GM12878 (cell line): Measurements from ENCODE around the gene ATP12A. TPM values are rescaled to one million over a fixed set of nuclear protein-coding genes. Genes with fewer than 3 reads are reported as not detected.

Experiments
- ATAC-seq: fragments of 200-7000 bp; cut with Tn5 transposase; 3 replicates; pipeline ENCODE4 v1.9.1; 2020; ENCODE audit warnings: mild to moderate bottlenecking, moderate library complexity
- BruUV-seq: library from RNA; stranded (reverse); fragments of 400-500 nt; replicated peaks from 2 replicates; lab custom pipeline; 2021; lab: Mats Ljungman, UMichigan
- CTCF ChIA-PET: fragments of 300-600 bp; sonication (Branson Sonifier 250); formaldehyde crosslinking; extraction: SDS; loops from one replicate; lab custom pipeline; 2021; ENCODE audit warnings: inconsistent platforms; lab: Yijun Ruan, JAX
- POLR2A ChIA-PET: fragments of 350-600 bp; formaldehyde crosslinking; extraction: SDS; loops from one replicate; lab custom pipeline; 2021; ENCODE audit warnings: inconsistent platforms; lab: Charles Lee
- RAD21 ChIA-PET: fragments of 300-600 bp; sonication (Branson Sonifier 250); formaldehyde crosslinking; loops from one replicate; lab custom pipeline; 2023; ENCODE audit warnings: antibody characterized with exemption; ENCODE audit not compliant: unreplicated experiment; lab: Charles Lee
- SMC1A ChIA-PET: fragments of 300-600 bp; sonication (Branson Sonifier 250); formaldehyde crosslinking; loops from one replicate; lab custom pipeline; 2023; ENCODE audit not compliant: unreplicated experiment, uncharacterized antibody; lab: Charles Lee
- DNase-seq: peaks from one replicate; pipeline ENCODE4 v3.0.0-alpha.2; 2011; ENCODE audit warnings: low read depth, low spot score
- FAIRE-seq: peaks from 3 replicates; lab custom pipeline; 2011; peaks lifted over from hg19 to GRCh38; lab: Jason Lieb, UNC
- H2AFZ ChIP-seq: 2 replicates; pipeline ENCODE4 v1.6.0; 2011; ENCODE audit warnings: low read depth, low read length, control low read depth; ENCODE audit not compliant: control insufficient read depth
- H3K27ac ChIP-seq: 2 replicates; pipeline ENCODE4 v1.5.1; 2011; ENCODE audit warnings: control low read depth; ENCODE audit not compliant: control insufficient read depth, insufficient read depth
- H3K27me3 ChIP-seq, 2 experiments: replicated peaks in 1 of 2; 2 replicates each; pipeline versions ENCODE4 v1.6.0 to v1.6.1; 2011; ENCODE audit warnings: low read length in 1 of 2; ENCODE audit not compliant: control insufficient read depth in 2 of 2, insufficient read depth in 2 of 2
- H3K36me3 ChIP-seq, 2 experiments: 2 replicates each; pipeline ENCODE4 v1.5.1; 2011; ENCODE audit warnings: low read length in 1 of 2; ENCODE audit not compliant: control insufficient read depth in 2 of 2, insufficient read depth in 2 of 2
- H3K4me1 ChIP-seq: 2 replicates; pipeline ENCODE4 v1.6.1; 2011; ENCODE audit warnings: mild to moderate bottlenecking, low read length, moderate library complexity, mixed read lengths; ENCODE audit not compliant: control insufficient read depth, insufficient read depth
- H3K4me2 ChIP-seq: 2 replicates; pipeline ENCODE4 v1.6.0; 2011; ENCODE audit warnings: control low read depth; ENCODE audit not compliant: control insufficient read depth, insufficient read depth
- H3K4me3 ChIP-seq: fragments of 200-600 bp; sonication (generic); 2 replicates; pipeline ENCODE4 v1.5.1; 2016
- H3K79me2 ChIP-seq: 2 replicates; pipeline ENCODE4 v1.6.0; 2011; ENCODE audit warnings: low read length; ENCODE audit not compliant: control insufficient read depth, insufficient read depth
- H3K9ac ChIP-seq: 2 replicates; pipeline ENCODE4 v1.8.0; 2011; ENCODE audit warnings: low read length, control low read depth, mixed read lengths; ENCODE audit not compliant: control insufficient read depth, insufficient read depth
- H3K9me3 ChIP-seq: replicated peaks from 3 replicates; pipeline ENCODE4 v1.5.1; 2011; ENCODE audit warnings: mild to moderate bottlenecking, low read length; ENCODE audit not compliant: control insufficient read depth, insufficient read depth
- H4K20me1 ChIP-seq: 2 replicates; pipeline ENCODE4 v1.6.0; 2011; ENCODE audit not compliant: control insufficient read depth, insufficient read depth
- BRCA1 ChIP-seq: IDR thresholded peaks from 2 replicates; pipeline ENCODE4 v1.6.1; 2011; ENCODE audit warnings: low read depth, low read length, improper control_type of control experiment
- EED ChIP-seq: sonication (generic); IDR thresholded peaks from 2 replicates; pipeline ENCODE4 v1.6.1; 2016; ENCODE audit warnings: antibody characterized with exemption, low read depth
- FOXK2 ChIP-seq: fragments of 450-650 bp; IDR thresholded peaks from 2 replicates; pipeline ENCODE4 v1.6.1; 2017; ENCODE audit warnings: mild to moderate bottlenecking, moderate library complexity
- IKZF1 ChIP-seq: fragments of 450-650 bp; conservative IDR thresholded peaks from 2 replicates; pipeline ENCODE4 v1.6.1; 2017; ENCODE audit warnings: antibody characterized with exemption, mild to moderate bottlenecking
- KLF5 ChIP-seq: fragments of 450-650 bp; IDR thresholded peaks from 2 replicates; pipeline ENCODE4 v1.6.1; 2014; ENCODE audit warnings: mild to moderate bottlenecking; ENCODE audit not compliant: partially characterized antibody
- NFYA ChIP-seq: IDR thresholded peaks from 2 replicates; pipeline ENCODE4 v1.6.1; 2011; ENCODE audit warnings: low read depth, mild to moderate bottlenecking, low read length, improper control_type of control experiment, borderline replicate concordance
- NR2C1 ChIP-seq: fragments of 450-650 bp; IDR thresholded peaks from 2 replicates; pipeline ENCODE4 v1.6.1; 2017; ENCODE audit warnings: antibody characterized with exemption, mild to moderate bottlenecking, moderate library complexity
- NRF1 ChIP-seq: conservative IDR thresholded peaks from 2 replicates; pipeline ENCODE4 v1.6.1; 2011; ENCODE audit warnings: mild to moderate bottlenecking, low read depth, low read length, improper control_type of control experiment
- RAD21 ChIP-seq: IDR thresholded peaks from 2 replicates; pipeline ENCODE4 v1.6.1; 2011; ENCODE audit warnings: mild to moderate bottlenecking, low read depth, low read length, moderate library complexity; ENCODE audit not compliant: insufficient read depth
- SMC3 ChIP-seq: IDR thresholded peaks from 2 replicates; pipeline ENCODE4 v1.6.1; 2011; ENCODE audit warnings: low read length, improper control_type of control experiment, borderline replicate concordance
- YY1 ChIP-seq: IDR thresholded peaks from 2 replicates; pipeline ENCODE4 v1.6.1; 2011; ENCODE audit warnings: low read depth, mild to moderate bottlenecking, low read length
- ZZZ3 ChIP-seq: IDR thresholded peaks from 2 replicates; pipeline ENCODE4 v1.6.1; 2011; ENCODE audit warnings: low read depth; ENCODE audit not compliant: control insufficient read depth, insufficient read length
- WGBS: methylation state at CpG from one replicate; pipeline ENCODE4 v1.1.6; 2016; ENCODE audit warnings: low lambda C conversion rate; ENCODE audit not compliant: insufficient replicate concordance, insufficient coverage; ENCODE audit errors: missing lambda C conversion rate; 5-methylcytosine and 5-hydroxymethylcytosine counted together
- in situ Hi-C: fragments of 300-500 bp; cut with MboI; formaldehyde crosslinking; loops from 9 replicates; pipeline ENCODE4 v1.14.3; 2018; ENCODE audit warnings: mixed read lengths
- intact Hi-C: fragments of 100-400 bp; cut with micrococcal nuclease; formaldehyde crosslinking; loops from one replicate; pipeline ENCODE4 v1.14.2; 2022; ENCODE audit not compliant: unreplicated experiment
- polyA plus RNA-seq, 11 experiments: library from polyadenylated mRNA; depleted of rRNA in 4 of 11; unstranded in 6 of 11; stranded (reverse) in 5 of 11; fragments of >200 nt; fragmentation: Nextera tagmentation in 4 of 11; fragmentation: Illumina TruSeq in 1 of 11; extraction: Ambion mirVana in 4 of 11; extraction: Trizol in 1 of 11; gene quantifications; 1 replicate in 1 of 11; 2 replicates in 10 of 11; pipeline versions ENCODE4 v1.2.1 to v1.2.3, GENCODE V29; 2011 to 2016; ENCODE audit warnings: inconsistent platforms in 2 of 11, missing spikeins in 2 of 11, low read depth in 1 of 11
- total RNA-seq, 4 experiments: library from RNA; depleted of rRNA in 3 of 4; stranded (reverse); fragments of >200 nt in 3 of 4; fragmentation: Illumina TruSeq in 1 of 4; extraction: Trizol in 1 of 4; gene quantifications; 2 replicates each; pipeline versions ENCODE4 v1.2.1 to v1.2.3, GENCODE V29; 2013 to 2021
- TF ChIP-seq, protein P1 (sequence below), 3 experiments: IDR thresholded peaks in 2 of 3; conservative IDR thresholded peaks in 1 of 3; 2 replicates each; pipeline ENCODE4 v1.5.1; 2011; ENCODE audit warnings: low read depth in 3 of 3, low read length in 3 of 3, mild to moderate bottlenecking in 3 of 3, control low read depth in 2 of 3, moderate library complexity in 2 of 3, inconsistent platforms in 1 of 3, mixed read lengths in 1 of 3; ENCODE audit not compliant: control insufficient read depth in 2 of 3, insufficient read depth in 1 of 3; ENCODE audit errors: extremely low read depth in 1 of 3
- TF ChIP-seq, protein P2 (sequence below): IDR thresholded peaks from 2 replicates; pipeline ENCODE4 v1.6.1; 2012; ENCODE audit warnings: mild to moderate bottlenecking, low read depth, low read length
- TF ChIP-seq, protein P3 (sequence below): fragments of 450-650 bp; IDR thresholded peaks from 2 replicates; pipeline ENCODE4 v1.6.1; 2017; ENCODE audit warnings: mild to moderate bottlenecking, low read depth, inconsistent platforms; ENCODE audit not compliant: poor library complexity, severe bottlenecking

ATP12A gene
- total and polyA plus RNA-seq, 10 of the 15 experiments (the other 5 are each of a cell fraction or from before 2014, with no cell fraction given) = 0.02 to 0.08 (median 0.04) TPM; not detected in 6

DNA sequence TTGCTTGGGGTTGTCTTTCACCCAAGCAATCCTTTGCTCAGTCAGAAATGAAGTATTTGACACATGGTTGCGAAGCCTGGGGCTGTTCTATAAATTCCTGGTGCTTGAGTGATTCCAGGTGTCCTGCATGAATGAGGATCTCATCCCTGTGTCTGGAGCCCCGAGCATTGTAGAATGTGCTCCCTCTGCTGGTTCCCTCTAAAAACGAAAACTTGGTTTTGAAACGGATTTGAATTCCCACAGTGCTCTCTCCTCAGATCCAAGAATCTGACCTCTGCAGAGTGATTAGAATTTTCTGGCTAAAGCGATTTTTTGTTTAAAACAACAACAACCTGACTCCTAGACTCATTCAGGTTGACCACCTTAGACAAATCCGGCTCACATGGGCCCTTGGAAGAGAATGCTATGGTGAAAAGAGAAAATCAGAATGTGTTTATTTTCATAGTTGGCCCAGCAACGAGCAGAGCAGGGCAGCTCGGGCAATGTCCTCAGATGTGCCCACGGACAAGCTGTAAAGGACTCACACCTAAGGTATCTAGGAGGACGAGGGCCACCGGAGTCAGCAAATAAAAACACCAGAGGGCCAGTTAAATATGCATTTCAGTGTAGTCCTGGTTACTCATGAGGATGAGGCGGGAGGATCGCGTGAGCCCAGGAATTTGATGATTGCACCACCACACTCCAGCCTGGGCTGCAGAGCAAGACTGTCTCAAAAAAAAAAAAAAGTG lies 8.7 kb upstream of the ATP12A start:
- Histone ChIP-seq H3K27me3 (peaks cover 0 to 2% of the 10 kb centered on the region in 2 experiments; a peak in 2 of 4 replicates), H3K36me3 (no peaks in the 10 kb centered on the region), H3K79me2 (no peaks in the 10 kb centered on the region), H2AFZ (peak overlapping the region; percentile 1), H3K4me1 (no peaks in the 10 kb centered on the region), H3K4me2 (0 out of 2 replicates have a peak overlapping the region, but pooled peaks have one; percentile 0), H3K4me3 (no peak overlapping the region), H4K20me1 (no peaks in the 10 kb centered on the region), H3K9ac (no peak overlapping the region), H3K27ac (no peak overlapping the region), H3K9me3 (no peaks in the 10 kb centered on the region)
- ChIA-PET POLR2A (no interaction called here), SMC1A (interaction anchor here (1.6 to 2.4 kb wide), 2 partner anchors 66 to 91 kb away, joined by 7 to 10 read pairs; no protein-coding TSS in a partner anchor), RAD21 (interaction anchor here (0.6 to 2.3 kb wide), 4 partner anchors 10 to 96 kb away, joined by 3 to 10 read pairs (median 3); no protein-coding TSS in a partner anchor), CTCF (interaction anchor here (0.7 to 4.1 kb wide), 8 partner anchors 11 to 368 kb away, joined by 3 to 34 read pairs (median 4); no protein-coding TSS in a partner anchor)
- intact Hi-C loops (loop anchor here (1.0 to 2.0 kb wide), 2 partner anchors 65 to 91 kb away; no protein-coding TSS in a partner anchor), in situ Hi-C loops (no loop called here)
- DNase-seq (no peak), FAIRE-seq (peak; percentile 88), ATAC-seq (peak; percentile 64)
- WGBS = 40% methylated on average over 14 of the region's 14 CpGs
- BruUV-seq = no TSS peak
- TF ChIP-seq EED (peak; percentile 39; the same call in 1 of the 2 replicates), NRF1 (no peak), IKZF1 (no peak), RAD21 (peak; percentile 62), NFYA (no peak), YY1 (0 out of 2 replicates have a peak, but pooled peaks have one; percentile 34), ZZZ3 (no peak), SMC3 (peak; percentile 65; the same call in 1 of the 2 replicates), NR2C1 (no peak), BRCA1 (no peak), KLF5 (no peak), FOXK2 (no peak)
- TF ChIP-seq, protein P1, sequence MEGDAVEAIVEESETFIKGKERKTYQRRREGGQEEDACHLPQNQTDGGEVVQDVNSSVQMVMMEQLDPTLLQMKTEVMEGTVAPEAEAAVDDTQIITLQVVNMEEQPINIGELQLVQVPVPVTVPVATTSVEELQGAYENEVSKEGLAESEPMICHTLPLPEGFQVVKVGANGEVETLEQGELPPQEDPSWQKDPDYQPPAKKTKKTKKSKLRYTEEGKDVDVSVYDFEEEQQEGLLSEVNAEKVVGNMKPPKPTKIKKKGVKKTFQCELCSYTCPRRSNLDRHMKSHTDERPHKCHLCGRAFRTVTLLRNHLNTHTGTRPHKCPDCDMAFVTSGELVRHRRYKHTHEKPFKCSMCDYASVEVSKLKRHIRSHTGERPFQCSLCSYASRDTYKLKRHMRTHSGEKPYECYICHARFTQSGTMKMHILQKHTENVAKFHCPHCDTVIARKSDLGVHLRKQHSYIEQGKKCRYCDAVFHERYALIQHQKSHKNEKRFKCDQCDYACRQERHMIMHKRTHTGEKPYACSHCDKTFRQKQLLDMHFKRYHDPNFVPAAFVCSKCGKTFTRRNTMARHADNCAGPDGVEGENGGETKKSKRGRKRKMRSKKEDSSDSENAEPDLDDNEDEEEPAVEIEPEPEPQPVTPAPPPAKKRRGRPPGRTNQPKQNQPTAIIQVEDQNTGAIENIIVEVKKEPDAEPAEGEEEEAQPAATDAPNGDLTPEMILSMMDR (IDR thresholded peaks at IDR 0.05 in 2 of 3, conservative IDR thresholded peaks at IDR 0.05 in 1 of 3; ENCODE audit: control insufficient read depth in 2 of 3, extremely low read depth in 1 of 3, insufficient read depth in 1 of 3, low read depth in 3 of 3, low read length in 3 of 3) = peak; percentile 50 to 66 (median 65)
- TF ChIP-seq, protein P2, sequence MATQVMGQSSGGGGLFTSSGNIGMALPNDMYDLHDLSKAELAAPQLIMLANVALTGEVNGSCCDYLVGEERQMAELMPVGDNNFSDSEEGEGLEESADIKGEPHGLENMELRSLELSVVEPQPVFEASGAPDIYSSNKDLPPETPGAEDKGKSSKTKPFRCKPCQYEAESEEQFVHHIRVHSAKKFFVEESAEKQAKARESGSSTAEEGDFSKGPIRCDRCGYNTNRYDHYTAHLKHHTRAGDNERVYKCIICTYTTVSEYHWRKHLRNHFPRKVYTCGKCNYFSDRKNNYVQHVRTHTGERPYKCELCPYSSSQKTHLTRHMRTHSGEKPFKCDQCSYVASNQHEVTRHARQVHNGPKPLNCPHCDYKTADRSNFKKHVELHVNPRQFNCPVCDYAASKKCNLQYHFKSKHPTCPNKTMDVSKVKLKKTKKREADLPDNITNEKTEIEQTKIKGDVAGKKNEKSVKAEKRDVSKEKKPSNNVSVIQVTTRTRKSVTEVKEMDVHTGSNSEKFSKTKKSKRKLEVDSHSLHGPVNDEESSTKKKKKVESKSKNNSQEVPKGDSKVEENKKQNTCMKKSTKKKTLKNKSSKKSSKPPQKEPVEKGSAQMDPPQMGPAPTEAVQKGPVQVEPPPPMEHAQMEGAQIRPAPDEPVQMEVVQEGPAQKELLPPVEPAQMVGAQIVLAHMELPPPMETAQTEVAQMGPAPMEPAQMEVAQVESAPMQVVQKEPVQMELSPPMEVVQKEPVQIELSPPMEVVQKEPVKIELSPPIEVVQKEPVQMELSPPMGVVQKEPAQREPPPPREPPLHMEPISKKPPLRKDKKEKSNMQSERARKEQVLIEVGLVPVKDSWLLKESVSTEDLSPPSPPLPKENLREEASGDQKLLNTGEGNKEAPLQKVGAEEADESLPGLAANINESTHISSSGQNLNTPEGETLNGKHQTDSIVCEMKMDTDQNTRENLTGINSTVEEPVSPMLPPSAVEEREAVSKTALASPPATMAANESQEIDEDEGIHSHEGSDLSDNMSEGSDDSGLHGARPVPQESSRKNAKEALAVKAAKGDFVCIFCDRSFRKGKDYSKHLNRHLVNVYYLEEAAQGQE = no peak
- TF ChIP-seq, protein P3, sequence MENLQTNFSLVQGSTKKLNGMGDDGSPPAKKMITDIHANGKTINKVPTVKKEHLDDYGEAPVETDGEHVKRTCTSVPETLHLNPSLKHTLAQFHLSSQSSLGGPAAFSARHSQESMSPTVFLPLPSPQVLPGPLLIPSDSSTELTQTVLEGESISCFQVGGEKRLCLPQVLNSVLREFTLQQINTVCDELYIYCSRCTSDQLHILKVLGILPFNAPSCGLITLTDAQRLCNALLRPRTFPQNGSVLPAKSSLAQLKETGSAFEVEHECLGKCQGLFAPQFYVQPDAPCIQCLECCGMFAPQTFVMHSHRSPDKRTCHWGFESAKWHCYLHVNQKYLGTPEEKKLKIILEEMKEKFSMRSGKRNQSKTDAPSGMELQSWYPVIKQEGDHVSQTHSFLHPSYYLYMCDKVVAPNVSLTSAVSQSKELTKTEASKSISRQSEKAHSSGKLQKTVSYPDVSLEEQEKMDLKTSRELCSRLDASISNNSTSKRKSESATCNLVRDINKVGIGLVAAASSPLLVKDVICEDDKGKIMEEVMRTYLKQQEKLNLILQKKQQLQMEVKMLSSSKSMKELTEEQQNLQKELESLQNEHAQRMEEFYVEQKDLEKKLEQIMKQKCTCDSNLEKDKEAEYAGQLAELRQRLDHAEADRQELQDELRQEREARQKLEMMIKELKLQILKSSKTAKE = no peak
